ENCODE data around the gene SPACA6. TPM values are rescaled to one million over a fixed set of nuclear protein-coding genes. Genes with fewer than 3 reads are reported as not detected.

Gene SPACA6
- polyA plus RNA-seq, 1 donor (not counting 4 experiments of a cell fraction or from before 2014, with no cell fraction given): 4.3 TPM

DNA sequence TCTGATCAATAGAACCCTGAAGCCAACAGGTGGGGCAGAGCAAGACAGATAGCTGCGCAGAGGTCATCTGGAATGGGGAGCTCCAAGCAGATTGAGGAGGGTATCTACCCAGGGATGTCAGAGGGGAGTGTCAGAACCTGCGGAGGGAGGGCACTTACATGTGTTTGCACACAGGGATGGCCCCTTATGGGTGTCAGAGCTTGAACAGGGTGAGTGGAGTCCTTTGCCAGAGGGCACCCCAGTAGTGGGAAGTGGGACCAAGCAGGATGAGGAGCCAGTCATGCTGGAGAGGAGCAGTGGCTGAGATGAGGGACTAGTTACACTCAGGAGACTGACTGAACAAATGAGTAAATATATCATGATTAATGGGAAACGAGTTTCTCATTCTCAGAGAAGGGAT, 29.5 kb upstream of the SPACA6 start:
- H3K4me3 ChIP-seq (ENCODE audit: control insufficient read depth in 2 of 3, extremely low read depth in 1 of 3, insufficient read depth in 2 of 3, low read depth in 1 of 3, low read length in 3 of 3): no peak overlapping the region
- H3K9ac ChIP-seq (ENCODE audit: control insufficient read depth, extremely low read depth, insufficient read depth, low read length): no peak overlapping the region
- H3K4me2 ChIP-seq (ENCODE audit: control insufficient read depth, extremely low read depth, insufficient read depth, low read depth, low read length): no peak overlapping the region
- no peaks in the 10 kb centered on the region for H3K27me3 ChIP-seq (ENCODE audit: control insufficient read depth, extremely low read depth, insufficient read depth, low read length)
- H3K9me1 ChIP-seq (ENCODE audit: control insufficient read depth, extremely low read depth, insufficient read depth, low read length): no peaks in the 10 kb centered on the region
- no peaks in the 10 kb centered on the region for H3K79me2 ChIP-seq (ENCODE audit: control insufficient read depth, insufficient read depth, low read length)
- H3K9me3 ChIP-seq (ENCODE audit: control insufficient read depth, low read depth, low read length): no peaks in the 10 kb centered on the region
- H4K20me1 ChIP-seq (ENCODE audit: control insufficient read depth, extremely low read depth, insufficient read depth, low read length): no peaks in the 10 kb centered on the region
- FAIRE-seq (no peak), DNase-seq (ENCODE audit: low read depth, low spot score) (no peak)
- H3K27ac ChIP-seq (ENCODE audit: control insufficient read depth, insufficient read depth, low read length): no peak overlapping the region
- dilution Hi-C loops (cut with MboI; ENCODE audit: extremely low pct_ligation_motif_present, low sequenced_read_pairs): no loop called here
- no peaks in the 10 kb centered on the region for H3K4me1 ChIP-seq (ENCODE audit: control insufficient read depth, extremely low read depth, insufficient read depth, low read length)
- no peaks in the 10 kb centered on the region for H3K36me3 ChIP-seq (ENCODE audit: control insufficient read depth in 2 of 2, extremely low read depth in 1 of 2, insufficient read depth in 2 of 2, low read length in 2 of 2)
- H2AFZ ChIP-seq (ENCODE audit: control insufficient read depth, low read length): no peak overlapping the region
- TF ChIP-seq, protein P1, sequence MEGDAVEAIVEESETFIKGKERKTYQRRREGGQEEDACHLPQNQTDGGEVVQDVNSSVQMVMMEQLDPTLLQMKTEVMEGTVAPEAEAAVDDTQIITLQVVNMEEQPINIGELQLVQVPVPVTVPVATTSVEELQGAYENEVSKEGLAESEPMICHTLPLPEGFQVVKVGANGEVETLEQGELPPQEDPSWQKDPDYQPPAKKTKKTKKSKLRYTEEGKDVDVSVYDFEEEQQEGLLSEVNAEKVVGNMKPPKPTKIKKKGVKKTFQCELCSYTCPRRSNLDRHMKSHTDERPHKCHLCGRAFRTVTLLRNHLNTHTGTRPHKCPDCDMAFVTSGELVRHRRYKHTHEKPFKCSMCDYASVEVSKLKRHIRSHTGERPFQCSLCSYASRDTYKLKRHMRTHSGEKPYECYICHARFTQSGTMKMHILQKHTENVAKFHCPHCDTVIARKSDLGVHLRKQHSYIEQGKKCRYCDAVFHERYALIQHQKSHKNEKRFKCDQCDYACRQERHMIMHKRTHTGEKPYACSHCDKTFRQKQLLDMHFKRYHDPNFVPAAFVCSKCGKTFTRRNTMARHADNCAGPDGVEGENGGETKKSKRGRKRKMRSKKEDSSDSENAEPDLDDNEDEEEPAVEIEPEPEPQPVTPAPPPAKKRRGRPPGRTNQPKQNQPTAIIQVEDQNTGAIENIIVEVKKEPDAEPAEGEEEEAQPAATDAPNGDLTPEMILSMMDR (optimal IDR thresholded peaks at IDR 0.05 in 1 of 3, IDR thresholded peaks at IDR 0.05 in 1 of 3, conservative IDR thresholded peaks at IDR 0.05 in 1 of 3; ENCODE audit: extremely low read depth in 1 of 3, insufficient read depth in 2 of 3, low read length in 3 of 3): no peak
- TF ChIP-seq EZH2 (IDR thresholded peaks at IDR 0.05; ENCODE audit: low read length): no peak

DNA sequence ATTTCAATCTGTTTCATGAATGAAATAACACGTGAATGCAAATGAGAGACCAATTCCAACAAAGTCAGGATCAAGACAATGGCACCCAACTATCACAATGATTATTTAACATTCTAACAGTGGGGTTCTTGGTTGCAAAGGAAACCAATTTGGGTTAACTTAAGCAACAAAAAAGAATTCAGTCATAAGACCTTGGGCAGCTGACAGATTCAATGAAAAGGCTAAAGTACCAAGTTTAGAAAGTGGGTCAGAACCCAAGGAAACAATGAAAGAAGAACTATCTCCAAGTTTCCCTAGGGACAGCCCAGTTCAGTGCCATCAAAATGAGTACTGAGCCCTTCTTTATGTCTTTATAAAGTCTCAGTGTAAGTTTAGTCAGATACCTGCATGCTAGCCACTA, 29.0 kb upstream of the SPACA6 start:
- H3K4me1 ChIP-seq (ENCODE audit: control insufficient read depth, extremely low read depth, insufficient read depth, low read length): no peaks in the 10 kb centered on the region
- H3K9me3 ChIP-seq (ENCODE audit: control insufficient read depth, low read depth, low read length): no peaks in the 10 kb centered on the region
- no peak overlapping the region for H3K27ac ChIP-seq (ENCODE audit: control insufficient read depth, insufficient read depth, low read length)
- no peak overlapping the region for H2AFZ ChIP-seq (ENCODE audit: control insufficient read depth, low read length)
- H4K20me1 ChIP-seq (ENCODE audit: control insufficient read depth, extremely low read depth, insufficient read depth, low read length): no peaks in the 10 kb centered on the region
- no peaks in the 10 kb centered on the region for H3K27me3 ChIP-seq (ENCODE audit: control insufficient read depth, extremely low read depth, insufficient read depth, low read length)
- dilution Hi-C loops (cut with MboI; ENCODE audit: extremely low pct_ligation_motif_present, low sequenced_read_pairs): no loop called here
- H3K9me1 ChIP-seq (ENCODE audit: control insufficient read depth, extremely low read depth, insufficient read depth, low read length): no peaks in the 10 kb centered on the region
- TF ChIP-seq, protein P1 (optimal IDR thresholded peaks at IDR 0.05 in 1 of 3, IDR thresholded peaks at IDR 0.05 in 1 of 3, conservative IDR thresholded peaks at IDR 0.05 in 1 of 3; ENCODE audit: extremely low read depth in 1 of 3, insufficient read depth in 2 of 3, low read length in 3 of 3): no peak
- no peak for TF ChIP-seq EZH2 (IDR thresholded peaks at IDR 0.05; ENCODE audit: low read length)
- H3K79me2 ChIP-seq (ENCODE audit: control insufficient read depth, insufficient read depth, low read length): no peaks in the 10 kb centered on the region
- DNase-seq (ENCODE audit: low read depth, low spot score) (no peak), FAIRE-seq (no peak)
- no peaks in the 10 kb centered on the region for H3K36me3 ChIP-seq (ENCODE audit: control insufficient read depth in 2 of 2, extremely low read depth in 1 of 2, insufficient read depth in 2 of 2, low read length in 2 of 2)
- no peak overlapping the region for H3K9ac ChIP-seq (ENCODE audit: control insufficient read depth, extremely low read depth, insufficient read depth, low read length)
- no peak overlapping the region for H3K4me3 ChIP-seq (ENCODE audit: control insufficient read depth in 2 of 3, extremely low read depth in 1 of 3, insufficient read depth in 2 of 3, low read depth in 1 of 3, low read length in 3 of 3)
- no peak overlapping the region for H3K4me2 ChIP-seq (ENCODE audit: control insufficient read depth, extremely low read depth, insufficient read depth, low read depth, low read length)

All from keratinocyte (primary cell).